Activated naive CD8-positive, alpha-beta T cell treated with anti-CD3 and anti-CD28 coated beads, Interleukin-2, amount 50 U/mL, for 16 hours (primary cell): Measurements from ENCODE around the gene SLC16A5.

Experiments used
- DNase-seq: peaks from one replicate; pipeline ENCODE4 v3.0.0-alpha.2; 2020; ENCODE audit warnings: low read depth, low spot score

SLC16A5 gene

GRCh38 chr17:75087182-75087557 lies 584 bp upstream of the SLC16A5 start:
- no peak for DNase-seq

GRCh38 chr17:75088465-75089417 lies 987 bp downstream of the SLC16A5 start:
- no peak for DNase-seq

GRCh38 chr17:75090871-75091854 lies 3.4 kb downstream of the SLC16A5 start:
- no peak for DNase-seq

- DNase-seq, result no peak
Measured at GRCh38 chr17:75091855-75092327, 4.1 kb downstream of the SLC16A5 start.

- DNase-seq, result no peak
Measured at GRCh38 chr17:75093548-75094158, 5.9 kb downstream of the SLC16A5 start.

GRCh38 chr17:75094871-75095399 lies 7.2 kb downstream of the SLC16A5 start:
- no peak for DNase-seq

- DNase-seq, result no peak
Measured at GRCh38 chr17:75096082-75096625, 8.4 kb downstream of the SLC16A5 start.

- DNase-seq, result no peak
Measured at GRCh38 chr17:75097865-75098264, 10.1 kb downstream of the SLC16A5 start.

- no peak for DNase-seq
Measured at GRCh38 chr17:75098861-75099260, 11.1 kb downstream of the SLC16A5 start.

- DNase-seq, result no peak
Measured at GRCh38 chr17:75099881-75100595, 12.3 kb downstream of the SLC16A5 start.

- no peak for DNase-seq
Measured at GRCh38 chr17:75102385-75102821, 14.6 kb downstream of the SLC16A5 start.

- DNase-seq, result no peak
Measured at GRCh38 chr17:75103601-75104554, 16.1 kb downstream of the SLC16A5 start.

GRCh38 chr17:75105126-75106080 lies 17.6 kb downstream of the SLC16A5 start:
- DNase-seq, result no peak

- DNase-seq, result no peak
Measured at GRCh38 chr17:75108193-75108592, 20.4 kb downstream of the SLC16A5 start.

GRCh38 chr17:75109046-75109406 lies 21.3 kb downstream of the SLC16A5 start:
- DNase-seq, result no peak

- DNase-seq, result peak; percentile 77
Measured at GRCh38 chr17:75109407-75110233, 21.9 kb downstream of the SLC16A5 start, which contains the start of gene ARMC7. Gene ARMC7 (plus strand): TSS chr17:75109969. CDS start chr17:75110289, 320 bp downstream.
